Fibroblast of skin of back (primary cell): ENCODE measurements around the gene CAPN8.
A peak's percentile ranks its signal among the peaks of the same experiment; 100 is the strongest.

Source experiments
- DNase-seq: peaks from one replicate; pipeline ENCODE4 v3.0.0-alpha.2; 2013

Gene CAPN8

DNA sequence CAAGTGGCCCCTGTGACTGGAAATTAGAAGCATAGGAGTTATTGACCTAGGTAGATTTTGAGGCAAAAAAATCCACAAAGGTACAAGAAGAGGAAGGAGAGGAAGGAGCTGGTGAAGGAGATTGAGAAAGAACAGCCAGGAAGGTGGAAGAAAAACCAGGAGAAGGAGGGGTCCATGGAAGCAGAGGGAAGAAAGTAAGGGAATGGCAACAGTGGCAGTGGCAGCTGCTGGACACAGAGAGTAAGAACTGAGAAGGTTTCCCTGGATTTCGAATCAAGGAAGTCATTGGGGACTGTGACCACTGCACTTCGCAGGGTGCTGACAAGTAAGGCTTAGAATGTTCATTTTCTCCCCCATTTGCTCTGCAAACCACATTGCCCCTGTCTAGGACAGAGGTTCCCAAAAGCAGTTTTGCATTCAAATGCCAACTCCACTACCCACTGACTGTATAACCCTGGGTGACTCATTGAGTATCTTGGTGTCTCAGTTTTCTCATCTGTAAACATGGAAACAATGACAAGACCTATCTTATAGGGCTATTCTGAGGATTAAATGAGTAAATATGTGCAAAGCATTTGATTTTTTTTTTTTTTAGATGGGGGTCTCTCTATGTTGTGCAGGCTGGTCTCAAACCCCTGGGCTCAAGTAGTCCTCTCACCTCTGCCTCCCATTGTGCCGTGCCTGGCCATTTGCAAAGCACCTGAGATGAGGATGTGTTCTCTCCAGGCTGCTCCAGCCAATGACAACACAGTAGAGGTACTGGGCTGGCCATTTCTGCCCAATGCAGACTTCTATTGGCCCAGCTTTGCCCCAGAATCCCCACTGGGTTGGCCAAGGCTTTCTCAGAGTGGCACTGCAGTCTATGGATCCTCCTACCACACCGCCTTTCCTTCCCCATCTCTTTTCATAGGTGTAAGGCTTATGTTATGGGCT is 37.5 kb upstream of the CAPN8 start:
- DNase-seq = peak; percentile 88

DNA sequence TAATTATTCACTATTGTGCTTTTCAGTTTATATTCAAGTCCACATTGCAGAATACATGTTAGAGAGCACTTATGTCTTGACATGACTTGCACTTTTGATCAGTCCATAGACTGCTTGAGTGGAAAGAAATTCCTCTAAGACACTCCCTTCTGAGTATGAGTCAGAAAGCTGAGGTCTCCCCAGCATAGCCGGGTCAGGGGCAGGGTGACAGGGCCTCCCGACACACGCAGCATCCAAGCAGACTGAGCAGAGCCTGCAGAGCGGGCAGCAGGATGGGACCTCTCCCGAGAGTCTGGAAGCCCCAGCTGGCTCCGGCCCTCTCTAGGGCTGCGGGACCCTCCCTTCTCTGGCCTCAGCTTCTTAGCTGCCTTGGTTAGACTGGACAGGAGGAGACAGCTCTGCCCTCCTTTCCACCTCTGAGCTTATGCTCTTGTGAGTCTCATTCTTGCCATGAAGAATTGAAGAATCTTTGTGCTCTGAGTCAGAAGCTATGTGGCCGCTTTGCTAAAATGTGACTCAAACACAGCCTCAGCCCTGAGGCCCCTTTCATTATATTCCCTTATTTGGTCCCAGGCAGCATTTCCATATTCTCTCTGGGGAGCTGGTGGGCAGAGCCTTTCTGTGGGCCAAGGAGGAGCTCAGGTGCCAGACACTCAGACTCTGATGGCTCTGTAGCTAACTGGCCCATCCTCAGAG is 35.6 kb upstream of the CAPN8 start:
- DNase-seq = peak; percentile 99

DNA sequence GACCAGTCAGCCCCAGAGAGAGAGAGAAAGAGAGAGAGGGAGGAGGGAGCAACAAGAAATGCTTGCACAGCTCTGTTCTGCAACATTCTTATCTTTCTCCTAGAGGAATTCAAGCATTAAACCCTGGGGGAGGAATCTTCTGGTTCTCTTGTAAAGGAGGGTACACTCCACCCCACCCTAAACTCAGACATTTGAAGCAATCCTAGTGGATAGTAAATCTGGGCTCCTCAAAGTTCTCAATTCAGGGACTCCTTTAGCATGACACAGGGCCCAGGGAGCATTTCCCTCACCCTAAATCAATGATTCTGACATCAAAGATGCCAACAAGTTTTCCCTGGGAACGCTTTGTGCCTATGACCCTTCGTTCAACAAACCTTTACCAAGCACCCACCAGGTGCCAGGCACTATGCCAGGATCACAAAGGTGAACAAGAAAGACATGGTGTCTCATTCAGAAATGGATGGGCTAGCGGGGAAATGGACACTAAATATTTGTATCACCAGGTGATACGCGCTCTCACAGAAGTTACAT is 35.0 kb upstream of the CAPN8 start:
- peak; percentile 78 for DNase-seq

DNA sequence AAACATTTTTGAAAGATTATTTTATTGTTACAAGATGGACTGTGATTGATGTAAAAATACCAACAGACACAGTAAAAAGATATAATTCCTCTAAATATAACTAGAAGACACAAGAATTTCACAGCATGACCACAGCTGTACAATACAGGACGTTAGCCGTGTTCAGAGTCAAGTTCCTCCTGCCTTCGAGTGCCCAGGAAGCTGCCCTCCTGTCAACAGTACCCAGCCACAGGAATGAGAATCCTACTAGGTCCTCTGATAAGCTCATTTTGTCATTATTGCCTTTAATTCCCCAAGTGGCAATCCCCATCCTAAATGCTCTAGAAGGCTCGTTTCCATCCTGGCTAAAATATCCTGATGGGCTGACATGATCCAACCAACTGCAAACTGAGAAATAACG is 30.4 kb upstream of the CAPN8 start:
- DNase-seq = peak; percentile 68

DNA sequence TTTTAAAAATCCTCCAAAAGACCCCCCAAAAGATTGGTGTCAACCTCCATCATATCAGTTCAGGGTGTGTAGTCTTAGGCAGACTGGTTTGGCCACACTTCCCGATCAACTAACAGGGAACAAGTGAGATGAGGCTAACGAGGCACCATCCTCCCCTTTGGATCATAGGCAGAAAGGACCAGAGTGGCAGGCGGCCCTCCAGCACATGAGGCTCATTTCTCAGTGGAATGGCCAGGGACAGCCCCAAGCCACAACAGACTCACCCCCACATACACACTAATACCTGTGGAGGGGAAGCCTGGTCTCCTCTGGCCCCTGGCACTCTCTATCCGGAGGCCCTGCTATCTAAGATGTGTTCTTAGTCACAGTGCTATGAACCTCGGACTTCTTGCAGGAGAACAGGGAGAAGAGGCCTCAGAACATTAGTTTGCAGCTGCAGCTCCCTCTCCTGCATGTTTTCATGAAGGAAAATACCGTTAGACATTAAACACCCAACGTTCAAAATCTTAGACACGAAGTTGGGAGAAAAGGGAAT is 29.6 kb upstream of the CAPN8 start:
- no peak for DNase-seq

DNA sequence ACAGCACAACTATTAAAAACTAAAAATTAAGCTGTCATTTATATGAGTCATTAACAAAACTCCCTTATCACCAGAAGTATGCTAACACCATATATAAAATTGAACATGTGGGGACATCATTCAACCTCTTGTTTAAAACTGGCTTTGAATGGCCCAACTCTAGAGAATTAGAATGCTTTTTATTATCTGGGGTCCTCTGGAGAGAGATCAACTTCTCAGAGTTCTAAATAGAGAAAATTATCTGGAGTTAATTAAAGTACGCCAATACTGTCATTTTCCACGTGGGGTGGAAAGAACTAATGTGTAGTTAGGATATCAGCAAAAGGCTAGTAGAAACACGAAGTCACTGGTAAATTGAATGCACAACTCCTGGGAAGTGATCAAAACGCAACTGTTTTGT is 25.6 kb upstream of the CAPN8 start:
- DNase-seq = no peak

DNA sequence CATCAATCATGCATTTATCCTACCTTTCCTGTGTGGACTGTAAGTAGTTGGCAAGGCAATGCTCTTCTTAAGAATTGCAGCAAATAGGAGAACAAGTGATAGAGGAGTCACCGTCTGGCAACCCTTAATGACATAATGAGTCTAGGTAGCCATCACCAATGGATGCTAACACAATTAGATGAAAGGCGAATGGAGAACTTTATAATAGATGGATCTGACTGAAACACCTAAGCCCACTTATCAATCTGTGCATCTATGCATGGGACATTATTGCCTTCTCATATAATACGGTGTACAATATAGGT is 18.9 kb upstream of the CAPN8 start:
- no peak for DNase-seq

DNA sequence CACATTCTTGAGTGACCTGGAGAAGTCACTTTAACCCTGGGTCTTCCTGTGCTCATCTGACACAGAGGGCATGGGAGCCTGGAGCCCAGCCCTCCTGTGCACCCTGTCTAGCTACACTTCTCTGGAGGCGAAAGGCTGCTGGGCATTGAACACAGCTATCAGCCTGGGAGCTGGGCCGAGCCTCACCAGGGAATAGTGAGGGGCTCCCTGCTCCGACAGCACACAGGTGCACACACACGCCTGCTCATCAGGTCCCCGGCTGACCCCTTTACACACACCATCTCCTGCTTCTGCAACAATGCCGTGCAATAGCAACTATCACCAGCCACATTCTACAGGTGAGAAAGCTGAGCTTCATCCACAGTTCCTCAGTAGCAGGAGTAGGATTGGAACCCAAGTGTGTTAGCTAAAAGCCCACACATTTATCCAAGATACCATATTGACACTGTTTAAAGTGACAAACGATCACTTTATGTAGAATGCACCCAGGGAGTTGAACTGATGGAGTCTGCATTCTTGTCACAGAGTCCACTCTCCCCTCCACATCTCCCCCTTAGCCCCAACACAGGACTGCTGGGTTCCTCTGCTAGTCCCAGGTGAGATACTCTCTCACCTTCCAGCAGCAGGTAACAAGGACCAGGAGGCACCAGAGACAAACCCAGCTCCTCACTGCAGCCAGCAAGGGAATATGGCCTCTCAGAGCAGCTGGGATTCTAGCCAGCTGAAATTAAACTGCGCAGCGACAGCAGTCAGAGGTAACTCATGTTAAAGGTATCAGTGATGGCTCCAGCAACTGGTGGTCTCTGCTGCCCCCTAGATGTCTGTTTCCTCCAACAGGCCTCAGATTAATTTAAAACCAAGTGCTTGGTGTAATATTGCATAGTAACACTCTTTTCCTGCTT is 18.3 kb upstream of the CAPN8 start:
- peak; percentile 46 for DNase-seq

DNA sequence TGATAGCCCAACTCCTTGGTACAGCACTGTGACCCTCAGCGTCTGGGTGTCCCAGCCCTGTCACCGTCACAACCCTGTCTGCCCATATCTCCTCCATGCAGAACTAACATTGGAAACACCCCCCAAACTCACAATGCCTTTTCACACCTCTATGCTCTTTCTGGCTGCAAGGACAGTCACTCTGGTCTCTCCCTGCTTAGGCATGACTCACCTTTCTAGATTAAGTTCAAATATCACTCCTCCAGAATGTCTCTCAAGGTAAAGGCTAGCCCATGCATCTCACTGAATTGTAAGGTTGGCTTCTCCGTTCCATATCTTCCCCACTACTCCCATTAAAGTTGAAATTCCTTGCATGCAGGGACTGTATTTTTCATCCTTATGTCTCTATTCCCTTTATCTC is 17.0 kb upstream of the CAPN8 start:
- DNase-seq = no peak

DNA sequence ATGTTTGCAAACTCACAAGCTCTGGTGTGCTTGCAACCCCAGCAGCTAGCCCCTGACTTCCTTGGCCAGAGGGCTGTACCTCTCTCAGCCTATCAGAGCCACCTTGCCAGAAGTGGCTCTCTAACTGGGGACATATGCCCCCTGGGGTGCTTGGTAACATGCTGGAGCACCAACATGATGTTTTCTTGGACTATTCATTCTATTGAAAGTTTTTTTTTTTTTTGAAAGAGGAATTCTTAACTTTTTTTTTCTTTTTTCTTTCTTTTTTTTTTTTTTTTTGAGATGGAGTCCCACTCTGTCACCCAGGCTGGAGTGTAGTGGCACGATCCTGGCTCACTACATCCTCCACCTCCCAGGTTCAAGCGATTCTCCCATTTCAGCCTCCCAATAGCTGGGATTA is 14.7 kb upstream of the CAPN8 start:
- DNase-seq = no peak

DNA sequence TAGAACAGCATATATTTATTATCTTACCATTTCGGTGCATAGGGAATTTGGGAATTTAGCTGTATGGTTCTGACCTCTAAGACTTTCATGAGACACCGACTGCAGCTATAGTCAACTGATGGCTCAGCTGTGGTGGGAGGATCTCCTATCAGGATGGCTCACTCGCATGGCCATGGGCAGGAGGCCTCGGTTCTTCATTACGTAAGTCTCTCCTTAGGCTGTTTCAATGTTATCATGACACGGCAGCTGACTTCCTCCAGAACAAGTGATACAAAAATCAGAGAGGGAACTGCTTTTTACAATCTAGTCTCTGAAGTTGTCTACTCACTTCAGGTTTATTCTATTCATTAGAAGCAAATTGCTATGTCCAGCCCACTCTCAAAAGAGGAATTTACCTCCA is 13.3 kb upstream of the CAPN8 start:
- DNase-seq = no peak

DNA sequence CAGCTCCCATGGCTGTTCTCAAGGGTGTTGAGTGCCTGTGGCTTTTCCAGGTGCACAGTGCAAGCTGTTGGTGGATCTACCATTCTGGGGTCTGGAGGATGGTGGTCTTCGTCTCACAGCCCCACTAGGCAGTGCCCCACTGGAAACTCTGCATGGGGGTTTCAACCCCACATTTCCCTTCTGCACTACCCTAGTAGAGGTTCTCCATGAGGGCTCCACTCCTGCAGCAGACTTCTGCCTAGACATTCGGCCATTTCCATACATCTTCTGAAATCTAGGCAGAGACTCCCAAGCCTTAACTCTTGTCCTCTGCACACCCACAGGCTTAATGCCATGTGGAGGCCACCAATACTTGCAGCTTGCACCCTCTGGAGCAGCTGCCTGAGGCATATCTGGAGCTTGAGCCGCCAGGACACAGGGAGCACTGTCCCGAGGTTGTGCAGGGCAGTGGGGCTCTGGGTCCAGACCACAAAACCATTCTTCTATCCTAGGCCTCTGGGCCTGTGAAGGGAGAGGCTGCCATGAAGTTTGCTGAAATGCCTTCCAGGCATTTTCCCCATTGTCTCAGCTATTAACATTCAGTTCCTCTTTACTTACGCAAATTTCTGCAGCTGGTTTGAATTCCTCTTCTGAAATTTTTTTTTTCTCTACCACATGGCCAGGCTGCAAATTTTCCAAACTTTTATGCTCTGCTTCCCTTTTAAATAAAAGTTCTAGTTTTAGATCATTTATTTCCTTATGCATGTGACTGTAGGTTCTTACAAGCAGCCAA is 8.8 kb upstream of the CAPN8 start:
- no peak for DNase-seq

DNA sequence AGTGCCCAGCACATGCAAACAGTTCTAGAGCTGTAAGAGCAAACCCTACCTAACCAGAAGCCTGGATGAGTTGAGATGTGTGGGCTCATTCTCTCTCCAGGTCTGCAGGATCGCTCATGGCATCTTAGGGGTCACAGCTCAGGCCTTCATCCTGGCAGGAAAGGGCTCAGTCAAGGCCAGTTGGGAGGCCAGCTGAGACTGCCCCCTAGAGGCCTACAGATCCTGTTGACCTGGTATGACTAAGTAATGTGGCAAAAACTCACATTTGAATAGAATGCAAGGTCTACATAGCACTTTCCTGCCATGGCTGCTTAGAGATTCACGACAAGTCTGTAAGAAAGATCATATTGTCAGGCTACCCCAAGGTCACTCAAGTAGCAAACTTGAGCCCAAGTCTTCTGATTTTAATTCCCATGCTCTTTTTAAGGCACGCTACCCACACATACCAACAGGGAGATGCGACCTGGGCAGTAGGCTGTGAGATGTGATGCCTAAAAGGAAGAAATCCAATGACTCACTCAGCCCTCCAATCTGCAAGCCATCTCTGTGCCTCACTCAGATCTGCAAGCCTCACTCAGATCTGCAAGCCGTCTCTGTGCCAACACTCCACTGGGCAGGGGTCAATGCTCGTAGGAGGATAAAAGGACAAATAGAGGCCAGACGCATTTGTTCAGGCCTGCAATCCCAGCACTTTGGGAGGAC is 5.1 kb upstream of the CAPN8 start:
- peak; percentile 50 for DNase-seq

DNA sequence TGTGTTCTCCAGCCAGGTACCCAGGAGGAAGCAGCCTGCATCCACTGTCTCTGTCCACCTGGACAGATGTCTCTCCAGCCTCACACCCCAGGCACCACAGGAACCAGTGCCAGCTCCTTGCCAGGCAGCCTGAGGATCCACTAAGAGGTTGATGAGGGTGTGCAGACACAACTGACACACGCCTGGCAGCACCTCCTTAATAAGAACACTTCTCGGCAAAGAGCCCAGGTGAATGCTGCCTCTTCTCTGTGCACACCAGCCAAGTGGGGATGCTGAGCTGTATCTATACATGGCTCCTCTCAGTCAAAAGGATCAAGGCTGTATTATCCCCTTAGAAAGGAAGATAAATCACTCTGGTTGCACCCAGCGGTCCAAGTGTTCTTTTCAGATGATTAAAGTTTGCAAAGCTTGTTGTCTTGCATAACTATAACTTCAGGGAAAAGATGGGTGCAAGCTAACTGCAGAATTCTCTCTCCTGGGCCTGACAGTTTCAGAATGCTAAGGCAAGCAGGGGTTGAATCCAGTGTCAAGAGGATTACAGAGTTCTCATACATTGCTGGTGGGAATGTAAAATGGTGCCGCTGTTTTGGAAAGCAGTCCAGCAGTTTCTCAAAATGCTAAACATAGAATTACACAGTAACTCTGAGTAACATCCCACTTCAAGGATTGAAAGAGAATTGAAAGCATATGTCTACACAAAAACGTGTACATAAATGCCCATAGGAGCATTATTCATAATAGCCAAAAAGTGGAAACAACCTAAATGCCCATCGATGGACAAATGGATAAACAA is 3.7 kb upstream of the CAPN8 start:
- DNase-seq = no peak

DNA sequence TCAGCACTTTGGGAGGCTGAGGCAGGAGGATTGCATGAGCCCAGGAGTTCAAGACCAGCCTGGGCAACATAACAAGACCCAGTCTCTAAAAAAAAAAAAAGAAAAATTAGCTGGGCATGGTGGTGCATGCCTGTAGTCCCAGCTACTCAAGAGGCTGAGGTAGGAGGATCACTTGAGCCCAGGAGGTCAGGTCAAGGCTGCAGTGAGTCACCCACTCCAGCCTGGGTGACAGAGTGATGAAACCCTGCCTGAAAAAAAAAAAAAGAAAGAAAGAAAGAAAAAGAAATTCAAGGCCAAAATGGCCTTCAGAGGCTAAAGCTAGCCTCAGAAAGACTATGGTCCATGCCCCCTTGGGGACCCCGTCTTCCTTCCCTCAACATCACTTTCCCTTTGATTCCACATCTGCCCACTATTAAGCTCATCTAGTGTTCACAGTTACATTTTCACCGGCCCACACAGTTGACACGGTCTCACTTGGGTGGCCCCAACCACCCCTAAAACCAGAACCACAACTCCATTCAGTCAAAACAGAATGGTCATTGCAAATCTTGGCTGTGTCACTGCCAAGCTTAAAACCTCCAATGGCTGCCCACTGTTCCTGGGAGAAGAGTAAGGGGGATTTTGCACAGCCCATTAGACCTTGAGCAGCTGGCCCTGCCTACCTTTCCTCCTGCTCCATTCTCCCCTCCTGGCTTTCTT is 2.1 kb upstream of the CAPN8 start:
- no peak for DNase-seq

DNA sequence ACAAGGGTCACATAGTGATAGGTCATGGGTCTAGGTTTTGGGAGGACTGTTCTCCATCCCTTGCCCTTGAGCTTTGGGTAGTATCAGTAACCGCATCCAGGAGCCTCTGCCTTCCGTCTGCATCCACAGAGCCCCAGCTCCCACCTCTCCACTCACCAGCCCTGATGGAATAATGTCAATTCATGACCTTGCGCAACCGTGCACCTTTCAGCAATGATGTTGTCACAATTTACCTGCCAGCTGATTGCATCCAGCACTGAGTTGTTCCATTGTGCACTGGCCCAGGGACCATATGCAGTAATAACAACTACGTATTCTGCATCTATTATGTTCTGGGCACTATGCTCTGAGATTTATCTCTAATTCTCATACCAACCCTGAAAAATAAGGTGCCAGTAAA is 1.4 kb downstream of the CAPN8 start:
- DNase-seq = no peak

DNA sequence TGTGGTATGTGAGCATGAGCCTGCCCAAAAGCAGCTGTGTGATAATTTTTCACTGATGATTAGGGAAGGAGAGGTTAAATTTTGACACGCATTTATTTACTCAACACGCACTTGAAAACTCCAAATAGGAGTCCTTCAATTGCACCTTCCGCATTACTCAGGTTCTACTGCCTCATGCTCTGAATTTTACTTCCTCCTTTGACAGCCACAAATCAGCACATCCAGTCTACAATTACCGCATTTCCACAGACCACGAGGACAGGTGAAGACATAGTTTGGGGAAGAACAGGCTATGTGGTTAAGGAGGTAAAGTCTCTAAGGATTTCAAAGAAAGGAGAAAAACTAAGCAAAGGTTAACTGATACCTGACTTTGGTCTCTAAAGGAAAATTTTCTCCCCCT is 2.6 kb downstream of the CAPN8 start:
- DNase-seq = no peak

DNA sequence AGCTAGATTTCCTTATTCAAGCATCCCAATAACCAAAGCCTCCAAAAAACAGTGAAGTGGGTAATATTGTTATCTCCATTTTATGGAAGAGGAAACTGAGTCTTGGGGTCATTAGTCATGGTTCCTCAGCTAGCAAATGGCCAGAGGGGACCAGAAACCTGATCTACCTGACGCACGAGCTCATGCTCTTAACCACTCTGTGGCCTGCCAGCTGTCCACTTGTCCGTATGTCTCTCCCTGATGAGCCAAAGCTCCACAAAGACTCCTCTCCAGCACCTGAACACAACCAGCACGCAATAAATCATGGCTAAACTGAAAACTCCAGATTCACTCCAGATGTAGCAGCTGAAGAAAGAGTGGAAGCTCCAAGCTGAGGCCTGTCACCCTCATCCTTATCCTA is 5.8 kb downstream of the CAPN8 start:
- DNase-seq = no peak

DNA sequence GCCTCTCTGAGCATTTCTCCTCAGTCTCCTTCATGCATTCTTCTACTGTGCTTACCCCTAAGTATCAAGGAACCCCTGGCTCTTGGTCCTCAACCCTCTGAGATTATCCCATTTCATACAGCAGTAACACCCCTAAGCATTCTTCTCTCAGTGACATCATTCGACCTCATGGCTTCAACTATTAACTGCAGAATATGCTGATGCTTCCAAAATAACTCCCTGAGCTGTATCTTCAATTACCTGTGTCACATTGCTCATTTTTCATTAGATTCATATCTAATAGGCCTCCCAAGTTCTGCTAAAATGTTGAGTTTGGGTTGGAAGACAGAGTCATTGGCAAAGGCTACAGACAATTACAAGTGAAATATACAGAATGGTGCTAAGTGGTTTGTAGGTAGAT is 7.5 kb downstream of the CAPN8 start:
- no peak for DNase-seq

DNA sequence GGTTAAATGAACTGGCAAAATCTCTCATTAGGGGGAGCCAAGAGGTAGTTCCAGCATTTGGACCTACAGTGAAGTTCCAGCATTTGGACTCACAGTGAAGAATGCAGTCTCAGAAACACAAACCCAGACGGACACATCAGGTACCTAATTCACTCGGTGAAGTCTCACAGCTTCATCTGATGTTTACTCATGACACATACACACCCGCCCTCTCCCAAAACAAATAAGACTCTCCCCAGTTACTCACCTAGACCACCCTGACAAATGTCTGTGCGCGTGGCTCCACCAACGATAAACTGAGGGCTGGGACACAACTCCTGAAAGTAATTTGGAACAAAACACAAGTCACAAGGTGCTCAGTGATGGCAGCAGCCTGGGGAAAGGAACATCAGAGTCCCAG is 11.4 kb downstream of the CAPN8 start:
- DNase-seq = no peak
